OCI-LY7 (cell line): ENCODE measurements around the gene LMNTD2. TPM values are rescaled to one million over a fixed set of nuclear protein-coding genes. Genes with fewer than 3 reads are reported as not detected.

Experiments used
- BruUV-seq: library from RNA; stranded (reverse); fragments of 400-500 nt; replicated peaks from 2 replicates; lab custom pipeline; 2021; lab: Mats Ljungman, UMichigan
- CTCF ChIA-PET: fragments of 300-600 bp; sonication (Branson Sonifier 250); formaldehyde crosslinking; loops from one replicate; lab custom pipeline; 2022; ENCODE audit warnings: antibody characterized with exemption; ENCODE audit not compliant: unreplicated experiment; lab: Charles Lee
- POLR2A ChIA-PET: fragments of 300-600 bp; sonication (Branson Sonifier 250); formaldehyde crosslinking; loops from one replicate; lab custom pipeline; 2022; ENCODE audit warnings: antibody characterized with exemption; lab: Charles Lee
- DNase-seq: peaks from one replicate; pipeline ENCODE4 v3.0.0-alpha.2; 2015; ENCODE audit warnings: low spot score
- H2AFZ ChIP-seq: fragments of 200-600 bp; sonication (generic), shearing (Covaris generic); 2 replicates; pipeline ENCODE4 v1.6.1; 2014; ENCODE audit warnings: mild to moderate bottlenecking, antibody characterized with exemption, low read length, moderate library complexity
- H3K27ac ChIP-seq: fragments of 200-600 bp; sonication (generic); 2 replicates; pipeline ENCODE4 v1.5.1; 2014; ENCODE audit warnings: mixed run types, low read depth, mild to moderate bottlenecking, moderate library complexity, low read length, inconsistent platforms; ENCODE audit not compliant: poor library complexity, severe bottlenecking
- H3K36me3 ChIP-seq: fragments of 200-600 bp; sonication (generic); 2 replicates; pipeline ENCODE4 v1.6.1; 2014; ENCODE audit warnings: mild to moderate bottlenecking, antibody characterized with exemption, low read length, moderate library complexity, mixed read lengths; ENCODE audit not compliant: insufficient read depth
- H3K4me1 ChIP-seq: fragments of 200-600 bp; sonication (generic); 2 replicates; pipeline ENCODE4 v1.5.1; 2014; ENCODE audit warnings: mild to moderate bottlenecking, low read length; ENCODE audit not compliant: insufficient read depth, poor library complexity, severe bottlenecking
- H3K4me2 ChIP-seq: fragments of 200-600 bp; sonication (generic); 2 replicates; pipeline ENCODE4 v1.6.1; 2014; ENCODE audit warnings: mild to moderate bottlenecking, low read length
- H3K4me3 ChIP-seq: fragments of 200-600 bp; sonication (generic); 2 replicates; pipeline ENCODE4 v1.5.1; 2014; ENCODE audit warnings: mild to moderate bottlenecking, low read depth, low read length; ENCODE audit not compliant: poor library complexity, severe bottlenecking
- H3K79me2 ChIP-seq: fragments of 200-600 bp; sonication (generic); 2 replicates; pipeline ENCODE4 v1.6.1; 2016; ENCODE audit warnings: low read depth, mild to moderate bottlenecking, low read length, moderate library complexity, mixed read lengths; ENCODE audit not compliant: insufficient read depth
- H3K9me2 ChIP-seq: fragments of 200-600 bp; sonication (generic); 2 replicates; pipeline ENCODE4 v1.6.1; 2016; ENCODE audit warnings: mild to moderate bottlenecking, low read length, mixed read lengths; ENCODE audit not compliant: insufficient read depth
- H3K9me3 ChIP-seq: fragments of 200-600 bp; sonication (generic); 2 replicates; pipeline ENCODE4 v1.6.1; 2014; ENCODE audit warnings: mild to moderate bottlenecking, mixed run types, low read length, mixed read lengths
- H4K20me1 ChIP-seq: fragments of 200-600 bp; sonication (generic); 2 replicates; pipeline ENCODE4 v1.6.1; 2014; ENCODE audit warnings: mild to moderate bottlenecking, antibody characterized with exemption, low read length, moderate library complexity, mixed read lengths; ENCODE audit not compliant: insufficient read depth
- EZH2phosphoT487 ChIP-seq: fragments of 200-600 bp; sonication (generic); IDR thresholded peaks from 2 replicates; pipeline ENCODE4 v1.6.1; 2018; ENCODE audit warnings: low read depth, borderline replicate concordance, mild to moderate bottlenecking, mixed run types, antibody characterized with exemption, low read length, moderate library complexity, mixed read lengths
- intact Hi-C: fragments of 100-400 bp; cut with micrococcal nuclease; formaldehyde crosslinking; loops from one replicate; pipeline ENCODE4 v1.10.0; 2022; ENCODE audit not compliant: unreplicated experiment
- total RNA-seq, 2 experiments: library from RNA; depleted of rRNA in 1 of 2; stranded (reverse); fragments of >200 nt in 1 of 2; shearing (Covaris generic) in 1 of 2; gene quantifications; 2 replicates each; pipeline ENCODE4 v1.2.3, GENCODE V29; 2014 to 2022
- TF ChIP-seq, protein P1 (sequence below): fragments of 200-600 bp; sonication (generic); conservative IDR thresholded peaks from 2 replicates; pipeline ENCODE4 v1.5.1; 2014; ENCODE audit warnings: mild to moderate bottlenecking, antibody characterized with exemption, low read length, moderate library complexity, mixed read lengths

LMNTD2 gene
- total RNA-seq, 2 experiments from 2014 or later: 4.7 to 17.7 TPM

DNA sequence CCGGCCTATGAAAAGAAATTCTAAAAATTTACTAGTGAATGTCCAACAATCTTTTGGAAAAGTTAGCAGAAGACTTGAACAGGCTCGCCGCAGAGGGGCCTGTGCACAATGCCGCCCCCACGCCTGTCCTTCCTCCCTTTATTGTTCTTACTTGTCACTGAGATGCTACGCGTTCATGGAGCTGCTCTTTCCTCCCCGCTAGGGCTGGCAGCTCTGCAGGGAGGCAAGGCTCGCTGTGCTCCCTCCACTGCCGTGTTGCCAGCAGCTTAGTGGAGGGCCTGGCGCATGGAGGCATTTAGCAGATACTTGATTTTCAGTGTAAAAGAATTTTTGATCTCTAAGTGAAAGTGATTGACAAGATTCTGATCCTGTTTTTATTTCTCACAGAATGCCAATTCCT is 30.5 kb upstream of the LMNTD2 start:
- no peaks in the 10 kb centered on the region for H3K79me2 ChIP-seq
- H3K36me3 ChIP-seq: peaks cover 94% of the 10 kb centered on the region
- no peak for DNase-seq
- no peak overlapping the region for H3K27ac ChIP-seq
- no peak for TF ChIP-seq EZH2phosphoT487
- TF ChIP-seq, protein P1, sequence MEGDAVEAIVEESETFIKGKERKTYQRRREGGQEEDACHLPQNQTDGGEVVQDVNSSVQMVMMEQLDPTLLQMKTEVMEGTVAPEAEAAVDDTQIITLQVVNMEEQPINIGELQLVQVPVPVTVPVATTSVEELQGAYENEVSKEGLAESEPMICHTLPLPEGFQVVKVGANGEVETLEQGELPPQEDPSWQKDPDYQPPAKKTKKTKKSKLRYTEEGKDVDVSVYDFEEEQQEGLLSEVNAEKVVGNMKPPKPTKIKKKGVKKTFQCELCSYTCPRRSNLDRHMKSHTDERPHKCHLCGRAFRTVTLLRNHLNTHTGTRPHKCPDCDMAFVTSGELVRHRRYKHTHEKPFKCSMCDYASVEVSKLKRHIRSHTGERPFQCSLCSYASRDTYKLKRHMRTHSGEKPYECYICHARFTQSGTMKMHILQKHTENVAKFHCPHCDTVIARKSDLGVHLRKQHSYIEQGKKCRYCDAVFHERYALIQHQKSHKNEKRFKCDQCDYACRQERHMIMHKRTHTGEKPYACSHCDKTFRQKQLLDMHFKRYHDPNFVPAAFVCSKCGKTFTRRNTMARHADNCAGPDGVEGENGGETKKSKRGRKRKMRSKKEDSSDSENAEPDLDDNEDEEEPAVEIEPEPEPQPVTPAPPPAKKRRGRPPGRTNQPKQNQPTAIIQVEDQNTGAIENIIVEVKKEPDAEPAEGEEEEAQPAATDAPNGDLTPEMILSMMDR: no peak
- no peak overlapping the region for H2AFZ ChIP-seq
- H3K4me2 ChIP-seq: no peak overlapping the region
- no peak overlapping the region for H3K4me3 ChIP-seq
- POLR2A ChIA-PET: interaction anchor here (0.7 kb wide), 2 partner anchors 12 to 19 kb away, joined by 5 to 6 read pairs; no protein-coding TSS in a partner anchor
- no peaks in the 10 kb centered on the region for H3K9me3 ChIP-seq
- intact Hi-C loops: no loop called here
- H4K20me1 ChIP-seq: no peaks in the 10 kb centered on the region
- BruUV-seq: no TSS peak
- no peaks in the 10 kb centered on the region for H3K4me1 ChIP-seq
- H3K9me2 ChIP-seq: no peaks in the 10 kb centered on the region
- CTCF ChIA-PET: interaction anchor here (0.6 kb wide), 1 partner anchor 135 kb away, joined by 3 read pairs; no protein-coding TSS in a partner anchor

DNA sequence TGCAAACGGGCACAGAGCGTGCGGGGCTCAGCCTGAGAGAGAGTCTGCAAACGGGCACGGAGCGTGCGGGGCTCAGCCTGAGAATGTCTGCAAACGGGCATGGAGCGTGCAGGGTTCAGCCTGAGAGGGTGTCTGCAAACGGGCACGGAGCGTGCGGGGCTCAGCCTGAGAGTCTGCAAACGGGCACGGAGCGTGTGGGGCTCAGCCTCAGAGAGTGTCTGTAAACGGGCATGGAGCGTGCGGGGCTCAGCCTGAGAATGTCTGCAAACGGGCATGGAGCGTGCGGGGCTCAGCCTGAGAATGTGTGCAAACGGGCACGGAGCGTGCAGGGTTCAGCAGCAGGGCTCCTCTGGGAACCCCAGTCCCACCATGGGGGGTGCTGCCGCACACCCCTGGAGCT is 29.3 kb upstream of the LMNTD2 start:
- Histone ChIP-seq H3K9me2 (no peaks in the 10 kb centered on the region), H3K4me3 (no peak overlapping the region), H3K27ac (no peak overlapping the region), H3K4me2 (no peak overlapping the region), H3K4me1 (no peaks in the 10 kb centered on the region), H3K36me3 (peaks cover 84% of the 10 kb centered on the region), H3K9me3 (no peaks in the 10 kb centered on the region), H4K20me1 (no peaks in the 10 kb centered on the region), H2AFZ (no peak overlapping the region), H3K79me2 (no peaks in the 10 kb centered on the region)
- no peak for TF ChIP-seq EZH2phosphoT487
- TF ChIP-seq, protein P1: no peak
- ChIA-PET POLR2A (no interaction called here), CTCF (no interaction called here)
- intact Hi-C loops: no loop called here
- BruUV-seq: no TSS peak
- DNase-seq: no peak

DNA sequence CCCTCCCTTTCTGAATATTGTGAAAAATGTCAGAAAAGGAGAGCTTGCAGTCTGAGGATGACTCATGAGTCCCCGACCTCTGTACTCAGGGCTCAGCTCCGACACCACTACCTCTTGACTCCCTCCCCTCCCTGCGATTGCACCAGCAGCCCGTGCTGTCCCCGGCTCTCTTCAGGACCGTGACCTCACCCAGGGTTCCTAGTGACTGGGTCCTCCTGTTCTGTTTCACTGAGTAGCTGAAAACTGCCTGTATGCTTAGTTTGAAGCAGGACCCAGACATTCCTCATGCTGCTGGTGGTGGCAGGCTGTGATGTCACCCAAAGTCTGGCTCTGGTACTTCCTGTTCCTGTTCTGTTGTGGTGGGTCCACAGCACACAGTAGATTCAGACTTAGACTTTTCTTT is 27.4 kb upstream of the LMNTD2 start:
- POLR2A ChIA-PET: no interaction called here
- no peaks in the 10 kb centered on the region for H3K9me2 ChIP-seq
- no peak for DNase-seq
- intact Hi-C loops: no loop called here
- H3K9me3 ChIP-seq: no peaks in the 10 kb centered on the region
- peaks cover 83% of the 10 kb centered on the region for H3K36me3 ChIP-seq
- H3K4me1 ChIP-seq: no peaks in the 10 kb centered on the region
- H2AFZ ChIP-seq: no peak overlapping the region
- H3K79me2 ChIP-seq: no peaks in the 10 kb centered on the region
- H3K4me2 ChIP-seq: no peak overlapping the region
- no peak overlapping the region for H3K4me3 ChIP-seq
- CTCF ChIA-PET: interaction anchor here (0.5 kb wide), 1 partner anchor 456 kb away, joined by 11 read pairs; no protein-coding TSS in a partner anchor
- H3K27ac ChIP-seq: no peak overlapping the region
- no peaks in the 10 kb centered on the region for H4K20me1 ChIP-seq
- BruUV-seq: no TSS peak
- no peak for TF ChIP-seq EZH2phosphoT487
- TF ChIP-seq, protein P1: no peak
